K562 (cell line): ENCODE results near the gene MFNG. TPM values are rescaled to one million over a fixed set of nuclear protein-coding genes. Genes with fewer than 3 reads are reported as not detected.

ENCODE experiments used
- ATAC-seq: fragments of 200-7000 bp; cut with Tn5 transposase; 3 replicates; pipeline ENCODE4 v1.9.1; 2020; ENCODE audit warnings: moderate library complexity
- BruUV-seq: library from RNA; stranded (reverse); fragments of 400-500 nt; replicated peaks from 2 replicates; lab custom pipeline; 2021; lab: Mats Ljungman, UMichigan
- CTCF ChIA-PET: fragments of 300-600 bp; formaldehyde crosslinking; extraction: SDS; loops from one replicate; lab custom pipeline; 2021; ENCODE audit warnings: low intra/inter-chr PET ratio; lab: Yijun Ruan, JAX
- POLR2A ChIA-PET: fragments of 300-600, 350-650 bp; sonication (Branson Sonifier 250); formaldehyde crosslinking; extraction: SDS; loops from one replicate; lab custom pipeline; 2021; ENCODE audit warnings: antibody characterized with exemption, inconsistent platforms; lab: Yijun Ruan, JAX
- DNase-seq, 4 experiments: peaks; one replicate each; pipeline versions ENCODE4 v3.0.0 to v3.0.0-alpha.2; 2011 to 2018; ENCODE audit warnings: low spot score in 3 of 4, mixed read lengths in 3 of 4; ENCODE audit errors: extremely low read depth in 1 of 4
- FAIRE-seq: peaks from 2 replicates; lab custom pipeline; 2011; peaks lifted over from hg19 to GRCh38; lab: Jason Lieb, UNC
- H2AFZ ChIP-seq: 2 replicates; pipeline ENCODE4 v1.6.0; 2011; ENCODE audit warnings: low read depth, low read length, control low read depth, inconsistent platforms
- H3K27ac ChIP-seq: fragments of 200-600 bp; 3 replicates; pipeline ENCODE4 v1.8.0; 2011; ENCODE audit warnings: low read depth, mild to moderate bottlenecking, control low read depth, inconsistent platforms, low read length, moderate library complexity, mixed read lengths; ENCODE audit errors: extremely low read depth
- H3K27me3 ChIP-seq, 2 experiments: fragments of 300-600 bp in 1 of 2; 2 replicates in 1 of 2; 3 replicates in 1 of 2; pipeline versions ENCODE4 v1.6.0 to v1.8.0; 2011; ENCODE audit warnings: inconsistent platforms in 2 of 2, low read length in 2 of 2, mild to moderate bottlenecking in 1 of 2, mixed read lengths in 1 of 2, moderate library complexity in 1 of 2; ENCODE audit not compliant: control insufficient read depth in 2 of 2, insufficient read depth in 2 of 2
- H3K36me3 ChIP-seq: fragments of 300-600 bp; 3 replicates; pipeline ENCODE4 v1.8.0; 2011; ENCODE audit warnings: mild to moderate bottlenecking, low read length, inconsistent platforms; ENCODE audit not compliant: control insufficient read depth, insufficient read depth
- H3K4me1 ChIP-seq, 2 experiments: fragments of 200-600 bp in 1 of 2; replicated peaks in 1 of 2; 2 replicates in 1 of 2; 3 replicates in 1 of 2; pipeline versions ENCODE4 v1.5.1 to v1.8.0; 2011; ENCODE audit warnings: inconsistent platforms in 2 of 2, low read length in 2 of 2, mild to moderate bottlenecking in 1 of 2, mixed read lengths in 1 of 2, moderate library complexity in 1 of 2; ENCODE audit not compliant: control insufficient read depth in 2 of 2, insufficient read depth in 2 of 2
- H3K4me2 ChIP-seq: 2 replicates; pipeline ENCODE4 v1.6.1; 2011; ENCODE audit warnings: low read length, control low read depth, inconsistent platforms, mixed read lengths; ENCODE audit not compliant: insufficient read depth
- H3K4me3 ChIP-seq: fragments of 200-600 bp; sonication (generic), shearing (Covaris generic); 2 replicates; pipeline ENCODE4 v1.5.1; 2016; ENCODE audit warnings: control low read depth, inconsistent platforms
- H3K79me2 ChIP-seq: fragments of 200-600 bp; 3 replicates; pipeline ENCODE4 v1.8.0; 2011; ENCODE audit warnings: low read length, inconsistent platforms; ENCODE audit not compliant: control insufficient read depth, insufficient read depth
- H3K9ac ChIP-seq, 2 experiments: 2 replicates each; pipeline versions ENCODE4 v1.6.0 to v1.6.1; 2011; ENCODE audit warnings: low read depth in 2 of 2, low read length in 2 of 2, control low read depth in 1 of 2, inconsistent platforms in 1 of 2, mild to moderate bottlenecking in 1 of 2, mixed read lengths in 1 of 2; ENCODE audit not compliant: insufficient read depth in 1 of 2
- H3K9me1 ChIP-seq: one replicate; pipeline ENCODE4 v1.6.0; 2011; ENCODE audit warnings: inconsistent platforms, mild to moderate bottlenecking, low read length, moderate library complexity; ENCODE audit not compliant: control insufficient read depth, insufficient read depth
- H3K9me3 ChIP-seq: replicated peaks from 2 replicates; pipeline ENCODE4 v1.5.1; 2011; ENCODE audit warnings: low read depth, low read length, inconsistent platforms; ENCODE audit not compliant: control insufficient read depth, insufficient read depth
- H4K20me1 ChIP-seq: replicated peaks from 2 replicates; pipeline ENCODE4 v1.6.1; 2011; ENCODE audit warnings: low read length, inconsistent platforms, mixed read lengths; ENCODE audit not compliant: control insufficient read depth, insufficient read depth
- ARID2 ChIP-seq: fragments of 450-650 bp; IDR thresholded peaks from 2 replicates; pipeline ENCODE4 v1.6.1; 2017; ENCODE audit warnings: antibody characterized with exemption, mild to moderate bottlenecking
- DMBX1 ChIP-seq: fragments of 250-450 bp; sonication (Bioruptor Pico); IDR thresholded peaks from 2 replicates; pipeline ENCODE4 v1.8.0; 2022; ENCODE audit warnings: inconsistent platforms, mild to moderate bottlenecking, moderate library complexity, borderline replicate concordance
- DPF2 ChIP-seq: fragments of 450-650 bp; IDR thresholded peaks from 2 replicates; pipeline ENCODE4 v1.6.1; 2016
- FOXK1 ChIP-seq: sonication (generic); formaldehyde crosslinking; IDR thresholded peaks from 2 replicates; pipeline ENCODE4 v1.8.0; 2022; ENCODE audit warnings: missing genetic modification reagents, mild to moderate bottlenecking, borderline replicate concordance
- JUND ChIP-seq, 2 experiments: IDR thresholded peaks; 2 replicates in 1 of 2; 3 replicates in 1 of 2; pipeline ENCODE4 v1.6.1; 2011; ENCODE audit warnings: borderline replicate concordance in 2 of 2, low read depth in 2 of 2, low read length in 2 of 2, improper control_type of control experiment in 1 of 2, missing biosample characterization in 1 of 2, missing genetic modification characterization in 1 of 2, missing genetic modification reagents in 1 of 2
- KDM2B ChIP-seq: fragments of 250-450 bp; sonication (Bioruptor Pico); IDR thresholded peaks from 2 replicates; pipeline ENCODE4 v1.8.0; 2021; ENCODE audit warnings: mild to moderate bottlenecking, moderate library complexity
- MECOM ChIP-seq: fragments of 250-450 bp; sonication (Bioruptor Pico); IDR thresholded peaks from 2 replicates; pipeline ENCODE4 v1.8.0; 2022; ENCODE audit warnings: inconsistent platforms
- MEIS2 ChIP-seq: fragments of 450-650 bp; IDR thresholded peaks from 2 replicates; pipeline ENCODE4 v1.6.1; 2014; ENCODE audit warnings: mild to moderate bottlenecking; ENCODE audit not compliant: partially characterized antibody
- MYBL2 ChIP-seq, 2 experiments: fragments of 450-650 bp in 1 of 2; sonication (generic) in 1 of 2; formaldehyde crosslinking in 1 of 2; IDR thresholded peaks; 2 replicates each; pipeline versions ENCODE4 v1.6.1 to v1.8.1; 2017 to 2022; ENCODE audit warnings: borderline replicate concordance in 1 of 2, inconsistent platforms in 1 of 2, low read depth in 1 of 2, mild to moderate bottlenecking in 1 of 2, missing genetic modification reagents in 1 of 2, moderate library complexity in 1 of 2
- NFATC3 ChIP-seq: fragments of 450-650 bp; IDR thresholded peaks from 2 replicates; pipeline ENCODE4 v1.6.1; 2017; ENCODE audit warnings: mild to moderate bottlenecking
- RBM14 ChIP-seq: fragments of 200-400 bp; formaldehyde crosslinking; IDR thresholded peaks from 2 replicates; pipeline ENCODE4 v1.6.1; 2018; ENCODE audit warnings: low read depth, mild to moderate bottlenecking, low read length, moderate library complexity, borderline replicate concordance; ENCODE audit not compliant: insufficient read depth
- RFX5 ChIP-seq: IDR thresholded peaks from 2 replicates; pipeline ENCODE4 v1.6.1; 2011; ENCODE audit warnings: low read depth, mild to moderate bottlenecking, improper control_type of control experiment, low read length
- SMARCA5 ChIP-seq: fragments of 450-650 bp; IDR thresholded peaks from 2 replicates; pipeline ENCODE4 v1.6.1; 2016
- SNRNP70 ChIP-seq: fragments of 200-400 bp; formaldehyde crosslinking; optimal IDR thresholded peaks from 2 replicates; pipeline ENCODE3; 2017; ENCODE audit warnings: low read depth, low read length
- TCFL5 ChIP-seq: fragments of 250-450 bp; sonication (Bioruptor Pico); conservative IDR thresholded peaks from 2 replicates; pipeline ENCODE4 v1.6.1; 2021; ENCODE audit warnings: mild to moderate bottlenecking, moderate library complexity, matching md5 sums
- TRIM24 ChIP-seq, 2 experiments: fragments of 450-650 bp; IDR thresholded peaks; 2 replicates each; pipeline ENCODE4 v1.6.1; 2016
- ZNF644 ChIP-seq: fragments of 200-800 bp; sonication (Bioruptor generic); IDR thresholded peaks from 2 replicates; pipeline ENCODE4 v1.6.1; 2016; ENCODE audit warnings: low read depth, missing genetic modification characterization, missing compliant biosample characterization
- WGBS: fragments of 100-300 bp; shearing (Covaris generic); methylation state at CpG from one replicate; pipeline ENCODE4 v1.1.6; 2016; ENCODE audit warnings: low coverage, mixed read lengths; ENCODE audit not compliant: insufficient coverage; ENCODE audit errors: missing lambda C conversion rate; 5-methylcytosine and 5-hydroxymethylcytosine counted together
- in situ Hi-C: fragments of 300-500 bp; cut with MboI; formaldehyde crosslinking; loops from 4 replicates; pipeline ENCODE4 v1.15.0; 2018; ENCODE audit warnings: inconsistent platforms, mixed read lengths
- intact Hi-C: fragments of 100-400 bp; cut with micrococcal nuclease; formaldehyde crosslinking; loops from 2 replicates; pipeline ENCODE4 v1.14.2; 2022
- polyA plus RNA-seq, 8 experiments: library from polyadenylated mRNA; depleted of rRNA in 4 of 8; stranded (reverse) in 5 of 8; unstranded in 3 of 8; fragments of >200 nt; fragmentation: Nextera tagmentation in 2 of 8; fragmentation: Illumina TruSeq in 1 of 8; extraction: Ambion mirVana in 2 of 8; extraction: Trizol in 1 of 8; gene quantifications; 2 replicates each; pipeline versions ENCODE4 v1.2.1 to v1.2.3, GENCODE V29; 2011 to 2014; ENCODE audit warnings: inconsistent platforms in 1 of 8, missing spikeins in 1 of 8
- total RNA-seq, 7 experiments: library from RNA; depleted of rRNA in 6 of 7; stranded (reverse); fragments of >200 nt in 6 of 7; fragmentation: Illumina TruSeq in 2 of 7; extraction: Trizol in 2 of 7; gene quantifications; 2 replicates each; pipeline versions ENCODE4 v1.2.1 to v1.2.3, GENCODE V29; 2011 to 2021; ENCODE audit warnings: low replicate concordance in 1 of 7
- TF ChIP-seq, protein P1 (sequence below): fragments of 200-800 bp; sonication (Bioruptor generic); IDR thresholded peaks from 2 replicates; pipeline ENCODE4 v1.6.1; 2017; ENCODE audit warnings: missing genetic modification characterization, missing compliant biosample characterization
- TF ChIP-seq, protein P2 (sequence below), 2 experiments: fragments of 450-650 bp in 1 of 2; sonication (generic) in 1 of 2; formaldehyde crosslinking in 1 of 2; IDR thresholded peaks in 1 of 2; conservative IDR thresholded peaks in 1 of 2; 2 replicates each; pipeline versions ENCODE4 v1.6.1 to v1.8.1; 2016 to 2023; ENCODE audit warnings: mild to moderate bottlenecking in 2 of 2, moderate library complexity in 2 of 2, inconsistent platforms in 1 of 2, missing genetic modification reagents in 1 of 2

MFNG gene
- total and polyA plus RNA-seq, 9 of the 15 experiments (the other 6 are each of a cell fraction or from before 2014, with no cell fraction given): 0.13 to 0.73 (median 0.38) TPM; not detected in 4

DNA sequence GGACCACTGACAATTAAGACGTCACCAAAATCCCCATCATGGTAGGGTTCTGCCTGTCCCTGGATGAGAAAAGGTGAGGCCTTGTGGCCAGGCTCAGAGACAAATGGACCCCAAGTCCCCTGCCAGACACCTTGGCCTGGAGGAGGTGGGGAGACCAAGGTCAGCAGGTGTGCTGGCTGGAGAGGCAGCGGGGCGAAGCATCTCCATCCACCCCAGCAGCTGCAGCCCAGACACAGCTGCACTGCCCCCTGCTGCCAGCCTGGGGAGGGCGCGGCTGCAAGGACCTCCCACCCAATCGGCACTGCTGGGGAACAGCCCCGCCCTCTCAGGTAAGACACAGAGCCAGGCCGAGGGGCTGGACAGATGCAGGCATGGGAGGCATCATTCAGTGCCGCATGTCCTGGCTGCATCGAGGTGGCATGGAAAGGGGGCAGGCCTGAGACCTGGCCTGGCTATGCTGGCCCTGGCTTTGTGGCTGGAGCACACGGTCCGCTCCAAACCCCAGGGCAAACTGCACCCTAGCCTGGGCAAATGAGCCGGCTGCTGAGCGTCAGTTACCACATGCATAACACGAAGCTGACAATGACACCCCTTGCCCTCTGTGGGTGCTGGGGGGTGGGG is 12.2 kb upstream of the MFNG start (continued):
- TF ChIP-seq, protein P1, sequence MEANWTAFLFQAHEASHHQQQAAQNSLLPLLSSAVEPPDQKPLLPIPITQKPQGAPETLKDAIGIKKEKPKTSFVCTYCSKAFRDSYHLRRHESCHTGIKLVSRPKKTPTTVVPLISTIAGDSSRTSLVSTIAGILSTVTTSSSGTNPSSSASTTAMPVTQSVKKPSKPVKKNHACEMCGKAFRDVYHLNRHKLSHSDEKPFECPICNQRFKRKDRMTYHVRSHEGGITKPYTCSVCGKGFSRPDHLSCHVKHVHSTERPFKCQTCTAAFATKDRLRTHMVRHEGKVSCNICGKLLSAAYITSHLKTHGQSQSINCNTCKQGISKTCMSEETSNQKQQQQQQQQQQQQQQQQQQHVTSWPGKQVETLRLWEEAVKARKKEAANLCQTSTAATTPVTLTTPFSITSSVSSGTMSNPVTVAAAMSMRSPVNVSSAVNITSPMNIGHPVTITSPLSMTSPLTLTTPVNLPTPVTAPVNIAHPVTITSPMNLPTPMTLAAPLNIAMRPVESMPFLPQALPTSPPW (CRISPR knock-in tag): 0 out of 2 replicates have a peak, but pooled peaks have one; percentile 29
- TF ChIP-seq MECOM (no peak), KDM2B (no peak), SNRNP70 (no peak)
- TF ChIP-seq, all 486 proteins: peak for 11

DNA sequence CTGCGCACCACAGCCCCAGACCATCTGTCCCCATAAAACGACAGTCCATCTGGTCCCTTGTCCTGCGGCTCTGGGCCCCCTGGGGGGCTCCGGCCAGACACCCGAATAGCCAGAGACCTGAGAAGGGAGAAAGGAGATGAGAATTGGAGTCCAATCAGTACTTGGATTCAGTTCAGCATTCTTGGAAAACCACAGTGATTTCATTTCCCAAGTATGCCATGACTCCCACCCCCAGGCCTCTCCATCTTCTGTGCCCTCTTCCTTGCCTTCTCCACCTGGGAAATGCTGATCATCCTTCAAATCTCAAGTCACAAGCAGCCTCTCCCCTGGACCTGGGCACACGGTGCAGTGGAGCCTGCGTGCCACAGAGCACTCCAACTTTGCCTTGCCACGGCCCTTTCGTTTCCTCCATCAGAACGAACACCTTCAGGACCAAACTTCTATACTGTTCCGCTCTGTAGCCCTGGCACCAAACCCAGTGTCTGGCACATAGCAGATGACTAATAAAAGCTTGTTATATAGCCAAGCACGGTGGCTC is 10.9 kb upstream of the MFNG start:
- H3K27me3 ChIP-seq: no peaks in the 10 kb centered on the region
- H3K9ac ChIP-seq: no peak overlapping the region
- POLR2A ChIA-PET: no interaction called here
- no peak for TF ChIP-seq MYBL2 (IDR thresholded peaks at IDR 0.05; ENCODE audit: low read depth)
- TF ChIP-seq MYBL2 (CRISPR knock-in tag; IDR thresholded peaks at IDR 0.05; ENCODE audit: borderline replicate concordance): no peak
- TF ChIP-seq ARID2: no peak
- TF ChIP-seq TCFL5 (CRISPR knock-in tag): no peak
- no peak for TF ChIP-seq MEIS2
- no peak for TF ChIP-seq FOXK1 (CRISPR knock-in tag)
- TF ChIP-seq DPF2: no peak
- no peak for TF ChIP-seq SMARCA5
- no peak for TF ChIP-seq NFATC3
- TF ChIP-seq JUND (IDR thresholded peaks at IDR 0.05; ENCODE audit: borderline replicate concordance, low read depth, low read length): no peak
- TF ChIP-seq JUND (tag; IDR thresholded peaks at IDR 0.05; ENCODE audit: borderline replicate concordance, low read depth, low read length): no peak
- TF ChIP-seq RFX5: no peak
- no peak for TF ChIP-seq RBM14
- no peak for TF ChIP-seq DMBX1
- TF ChIP-seq, protein P2, sequence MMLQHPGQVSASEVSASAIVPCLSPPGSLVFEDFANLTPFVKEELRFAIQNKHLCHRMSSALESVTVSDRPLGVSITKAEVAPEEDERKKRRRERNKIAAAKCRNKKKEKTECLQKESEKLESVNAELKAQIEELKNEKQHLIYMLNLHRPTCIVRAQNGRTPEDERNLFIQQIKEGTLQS (IDR thresholded peaks at IDR 0.05): no peak
- TF ChIP-seq, protein P2 (CRISPR knock-in tag; conservative IDR thresholded peaks at IDR 0.05): no peak
- TF ChIP-seq TRIM24 (IDR thresholded peaks at IDR 0.05): no peak
- no peak for TF ChIP-seq ZNF644
- intact Hi-C loops (no loop called here), in situ Hi-C loops (no loop called here)
- no peak for FAIRE-seq
- no peaks in the 10 kb centered on the region for H4K20me1 ChIP-seq
- no peaks in the 10 kb centered on the region for H3K79me2 ChIP-seq
- DNase-seq: no peak
- H3K4me3 ChIP-seq: no peak overlapping the region
- ATAC-seq: no peak
- no peak overlapping the region for H3K4me2 ChIP-seq
- 0 out of 3 replicates have a peak, but pooled peaks cover 2% of the 10 kb centered on the region for H3K36me3 ChIP-seq
- no peaks in the 10 kb centered on the region for H3K9me1 ChIP-seq
- no peak overlapping the region for H3K27ac ChIP-seq
- no peaks in the 10 kb centered on the region for H3K9me3 ChIP-seq
- CTCF ChIA-PET: no interaction called here
- 71% methylated on average over 12 of the region's 12 CpGs for WGBS
- H2AFZ ChIP-seq: no peak overlapping the region
- no TSS peak for BruUV-seq
- peaks cover 10 to 32% of the 10 kb centered on the region in 2 experiments for H3K4me1 ChIP-seq
